ENCODE results near the gene SNAP91.
"Not testable (repeated sequence)": the region's sequence is repeated elsewhere in the genome, so short reads cannot be mapped to it uniquely, and the experiment has no call there.

Gene SNAP91

DNA sequence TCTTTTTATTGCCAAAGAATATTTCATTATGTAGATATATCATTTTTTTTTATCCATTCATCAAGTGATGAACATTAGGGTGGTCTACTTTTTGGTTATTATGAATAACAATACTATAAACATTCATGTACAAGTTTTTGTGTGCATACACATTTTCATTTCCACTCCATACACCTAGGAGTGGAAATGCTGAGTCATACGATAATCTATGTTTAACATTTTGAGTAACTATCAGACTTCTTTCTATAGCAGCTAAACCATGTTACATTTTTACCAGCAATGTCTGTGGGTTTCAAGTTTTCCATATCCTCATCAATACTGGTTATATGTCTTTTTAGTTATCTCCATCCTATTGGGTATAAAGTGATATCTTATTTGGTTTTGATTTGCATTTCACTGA, 130.8 kb downstream of the SNAP91 start:
- no peak overlapping the region for H3K4me3 ChIP-seq (ENCODE audit: low read depth, low read length)
- no peak for DNase-seq (ENCODE audit: low read depth)
- TF ChIP-seq MAX (IDR thresholded peaks at IDR 0.05; ENCODE audit: low read depth, low read length) (no peak), MYC (IDR thresholded peaks at IDR 0.05; ENCODE audit: low read depth, low read length) (no peak), POLR2A (IDR thresholded peaks at IDR 0.05; ENCODE audit: extremely low read depth, insufficient read length) (no peak)
- TF ChIP-seq, protein P1, sequence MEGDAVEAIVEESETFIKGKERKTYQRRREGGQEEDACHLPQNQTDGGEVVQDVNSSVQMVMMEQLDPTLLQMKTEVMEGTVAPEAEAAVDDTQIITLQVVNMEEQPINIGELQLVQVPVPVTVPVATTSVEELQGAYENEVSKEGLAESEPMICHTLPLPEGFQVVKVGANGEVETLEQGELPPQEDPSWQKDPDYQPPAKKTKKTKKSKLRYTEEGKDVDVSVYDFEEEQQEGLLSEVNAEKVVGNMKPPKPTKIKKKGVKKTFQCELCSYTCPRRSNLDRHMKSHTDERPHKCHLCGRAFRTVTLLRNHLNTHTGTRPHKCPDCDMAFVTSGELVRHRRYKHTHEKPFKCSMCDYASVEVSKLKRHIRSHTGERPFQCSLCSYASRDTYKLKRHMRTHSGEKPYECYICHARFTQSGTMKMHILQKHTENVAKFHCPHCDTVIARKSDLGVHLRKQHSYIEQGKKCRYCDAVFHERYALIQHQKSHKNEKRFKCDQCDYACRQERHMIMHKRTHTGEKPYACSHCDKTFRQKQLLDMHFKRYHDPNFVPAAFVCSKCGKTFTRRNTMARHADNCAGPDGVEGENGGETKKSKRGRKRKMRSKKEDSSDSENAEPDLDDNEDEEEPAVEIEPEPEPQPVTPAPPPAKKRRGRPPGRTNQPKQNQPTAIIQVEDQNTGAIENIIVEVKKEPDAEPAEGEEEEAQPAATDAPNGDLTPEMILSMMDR (IDR thresholded peaks at IDR 0.05; ENCODE audit: low read depth, low read length) = no peak

DNA sequence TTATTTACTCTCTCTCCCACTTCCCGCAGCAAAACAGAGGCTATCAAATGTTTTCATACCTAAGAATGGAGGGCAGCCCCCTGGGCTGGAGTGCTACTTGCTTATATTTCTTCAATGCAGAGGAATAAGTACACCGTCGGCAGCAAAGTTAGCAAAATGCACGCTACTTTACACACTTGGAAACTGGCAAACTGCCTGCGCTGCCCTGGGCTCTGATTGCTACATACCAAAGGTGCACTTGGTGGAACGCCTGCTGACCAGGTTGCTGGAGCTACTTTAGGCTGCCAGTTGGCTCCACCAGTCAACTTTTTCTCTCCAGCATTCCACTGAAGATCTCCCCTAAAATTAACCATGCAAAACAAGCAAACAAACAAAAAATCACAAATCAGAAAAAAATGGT, 134.1 kb downstream of the SNAP91 start:
- TF ChIP-seq MYC (IDR thresholded peaks at IDR 0.05; ENCODE audit: low read depth, low read length) (no peak), POLR2A (IDR thresholded peaks at IDR 0.05; ENCODE audit: extremely low read depth, insufficient read length) (no peak), MAX (IDR thresholded peaks at IDR 0.05; ENCODE audit: low read depth, low read length) (no peak)
- TF ChIP-seq, protein P1 (IDR thresholded peaks at IDR 0.05; ENCODE audit: low read depth, low read length) = no peak
- no peak overlapping the region for H3K4me3 ChIP-seq (ENCODE audit: low read depth, low read length)
- no peak for DNase-seq (ENCODE audit: low read depth)

DNA sequence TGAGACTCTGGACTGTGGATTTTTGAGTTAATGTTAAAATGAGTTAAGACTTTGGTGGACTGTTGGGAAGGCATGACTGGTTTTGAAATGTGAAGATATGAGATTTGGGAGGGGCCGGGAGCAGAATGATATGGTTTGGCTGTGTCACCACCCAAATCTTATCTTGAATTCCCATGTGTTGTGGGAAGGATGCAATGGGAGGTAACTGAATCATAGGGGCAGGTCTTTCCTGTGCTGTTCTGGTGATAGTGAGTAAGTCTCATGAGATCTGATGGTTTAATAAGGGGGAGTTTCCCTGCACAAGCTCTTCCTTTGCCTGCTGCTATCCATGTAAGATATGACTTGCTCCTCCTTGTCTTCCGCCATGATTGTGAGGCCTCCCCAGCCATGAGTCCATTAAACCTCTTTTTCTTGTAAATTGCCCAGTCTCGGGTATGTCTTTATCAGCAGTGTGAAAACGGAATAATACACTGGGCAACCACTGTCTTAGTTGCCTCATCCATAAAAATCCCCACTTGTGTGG, 137.2 kb downstream of the SNAP91 start:
- DNase-seq (ENCODE audit: low read depth); H3K4me3 ChIP-seq (ENCODE audit: low read depth, low read length): not testable (repeated sequence)

DNA sequence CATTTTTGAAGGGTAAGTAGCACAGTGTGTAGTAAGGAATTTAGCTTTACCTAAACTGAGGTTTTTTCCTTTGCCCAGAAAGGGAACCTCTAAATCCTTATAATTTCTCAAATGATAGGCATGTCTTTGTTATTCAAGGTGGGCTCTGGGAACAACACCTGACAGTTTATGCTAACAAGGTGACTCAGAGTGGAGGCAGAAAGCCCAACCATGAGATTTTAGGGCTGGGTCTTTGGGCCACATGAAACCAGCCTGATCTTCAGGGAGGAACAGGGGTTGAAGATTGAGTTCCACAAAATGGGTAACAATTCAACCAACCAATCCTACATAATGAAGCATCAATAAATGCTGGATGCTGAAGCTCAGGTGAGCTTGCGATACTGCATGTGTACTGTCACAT, 149.9 kb downstream of the SNAP91 start:
- no peak overlapping the region for H3K4me3 ChIP-seq (ENCODE audit: low read depth, low read length)
- DNase-seq (ENCODE audit: low read depth) = no peak
- TF ChIP-seq MYC (IDR thresholded peaks at IDR 0.05; ENCODE audit: low read depth, low read length) = no peak
- TF ChIP-seq, protein P1 (IDR thresholded peaks at IDR 0.05; ENCODE audit: low read depth, low read length) = no peak
- no peak for TF ChIP-seq MAX (IDR thresholded peaks at IDR 0.05; ENCODE audit: low read depth, low read length)
- TF ChIP-seq POLR2A (IDR thresholded peaks at IDR 0.05; ENCODE audit: extremely low read depth, insufficient read length) = no peak

DNA sequence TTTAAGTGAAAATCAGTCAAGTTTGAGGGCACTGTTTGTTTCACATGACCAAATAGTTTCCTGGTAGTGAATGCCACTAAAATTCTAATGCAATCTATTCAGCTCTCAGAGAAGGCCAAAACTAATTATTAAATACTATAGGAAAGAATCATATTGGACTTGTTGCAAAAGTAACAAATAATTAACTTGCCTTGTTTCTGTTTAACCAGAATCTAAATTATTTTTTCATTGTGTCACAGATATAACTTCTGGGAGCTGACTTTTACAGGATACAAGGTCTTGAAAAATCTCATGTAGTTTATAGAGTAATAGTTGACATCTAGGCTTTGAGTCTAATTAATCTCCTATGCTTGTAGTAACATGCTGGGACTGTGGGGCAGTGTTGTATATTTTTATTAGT, 152.0 kb downstream of the SNAP91 start:
- TF ChIP-seq POLR2A (IDR thresholded peaks at IDR 0.05; ENCODE audit: extremely low read depth, insufficient read length) = no peak
- TF ChIP-seq, protein P1 (IDR thresholded peaks at IDR 0.05; ENCODE audit: low read depth, low read length) = no peak
- TF ChIP-seq MYC (IDR thresholded peaks at IDR 0.05; ENCODE audit: low read depth, low read length) = no peak
- TF ChIP-seq MAX (IDR thresholded peaks at IDR 0.05; ENCODE audit: low read depth, low read length) = no peak
- H3K4me3 ChIP-seq (ENCODE audit: low read depth, low read length) = no peak overlapping the region
- DNase-seq (ENCODE audit: low read depth) = no peak

- not testable (repeated sequence) for DNase-seq (ENCODE audit: low read depth); H3K4me3 ChIP-seq (ENCODE audit: low read depth, low read length)
These were observed 157.2 kb downstream of the SNAP91 start for GRCh38 chr6:83551748-83552147.

GRCh38 chr6:83550482-83550881, 158.4 kb downstream of the SNAP91 start:
- not testable (repeated sequence) for H3K4me3 ChIP-seq (ENCODE audit: low read depth, low read length)

GRCh38 chr6:83546636-83547035, 162.3 kb downstream of the SNAP91 start:
- TF ChIP-seq, protein P1 (IDR thresholded peaks at IDR 0.05; ENCODE audit: low read depth, low read length) = no peak
- TF ChIP-seq POLR2A (IDR thresholded peaks at IDR 0.05; ENCODE audit: extremely low read depth, insufficient read length) (no peak), MYC (IDR thresholded peaks at IDR 0.05; ENCODE audit: low read depth, low read length) (no peak), MAX (IDR thresholded peaks at IDR 0.05; ENCODE audit: low read depth, low read length) (no peak)
- peak; percentile 46 for DNase-seq (ENCODE audit: low read depth)

More at GRCh38 chr6:83550482-83550881, 158.4 kb downstream of the SNAP91 start:
- DNase-seq (ENCODE audit: low read depth) = peak; percentile 44

More at GRCh38 chr6:83546636-83547035, 162.3 kb downstream of the SNAP91 start:
- no peak overlapping the region for H3K4me3 ChIP-seq (ENCODE audit: low read depth, low read length)
